Caco-2 (cell line): ENCODE results near the gene PNPT1. TPM values are rescaled to one million over a fixed set of nuclear protein-coding genes. Genes with fewer than 3 reads are reported as not detected.
A peak's percentile ranks its signal among the peaks of the same experiment; 100 is the strongest.

Experiments used
- BruUV-seq: library from RNA; stranded (reverse); fragments of 400-500 nt; replicated peaks from 2 replicates; lab custom pipeline; 2021; lab: Mats Ljungman, UMichigan
- CTCF ChIA-PET: fragments of 300-600 bp; sonication (Branson Sonifier 250); formaldehyde crosslinking; loops from one replicate; lab custom pipeline; 2022; ENCODE audit warnings: antibody characterized with exemption; lab: Charles Lee
- POLR2A ChIA-PET: fragments of 300-600 bp; sonication (Branson Sonifier 250); formaldehyde crosslinking; loops from one replicate; lab custom pipeline; 2022; ENCODE audit warnings: antibody characterized with exemption; lab: Charles Lee
- DNase-seq, 2 experiments: peaks; one replicate each; pipeline versions ENCODE4 v3.0.0 to v3.0.0-alpha.2; 2020 to 2022
- H3K27me3 ChIP-seq: replicated peaks from 2 replicates; pipeline ENCODE4 v1.6.0; 2011; ENCODE audit warnings: low read length; ENCODE audit not compliant: control insufficient read depth, insufficient read depth
- H3K36me3 ChIP-seq: 2 replicates; pipeline ENCODE4 v1.5.1; 2011; ENCODE audit warnings: low read length; ENCODE audit not compliant: control insufficient read depth, insufficient read depth
- H3K4me1 ChIP-seq: fragments of 250-450 bp; sonication (Bioruptor Pico); 2 replicates; pipeline ENCODE4 v1.5.1; 2020; ENCODE audit warnings: mild to moderate bottlenecking
- H3K4me3 ChIP-seq: 2 replicates; pipeline ENCODE4 v1.5.1; 2011; ENCODE audit warnings: low read depth, mild to moderate bottlenecking, control low read depth, low read length
- H3K9me3 ChIP-seq: fragments of 250-450 bp; sonication (Bioruptor Pico); 2 replicates; pipeline ENCODE4 v1.5.1; 2020; ENCODE audit warnings: mild to moderate bottlenecking, moderate library complexity
- H3K27ac Mint-ChIP-seq: one replicate; pipeline ENCODE4 v1.8.0; 2022; ENCODE audit warnings: mixed read lengths; ENCODE audit not compliant: unreplicated experiment
- H3K27me3 Mint-ChIP-seq: one replicate; pipeline ENCODE4 v1.8.0; 2022; ENCODE audit warnings: mixed read lengths; ENCODE audit not compliant: insufficient read depth, unreplicated experiment
- H3K36me3 Mint-ChIP-seq: one replicate; pipeline ENCODE4 v1.8.0; 2022; ENCODE audit warnings: mild to moderate bottlenecking, mixed read lengths; ENCODE audit not compliant: insufficient read depth, unreplicated experiment
- H3K4me1 Mint-ChIP-seq: one replicate; pipeline ENCODE4 v1.8.0; 2022; ENCODE audit warnings: low read depth, mixed read lengths; ENCODE audit not compliant: unreplicated experiment
- H3K4me3 Mint-ChIP-seq: one replicate; pipeline ENCODE4 v1.8.0; 2022; ENCODE audit warnings: mild to moderate bottlenecking, moderate library complexity, mixed read lengths; ENCODE audit not compliant: unreplicated experiment
- H3K9me3 Mint-ChIP-seq: one replicate; pipeline ENCODE4 v1.8.0; 2022; ENCODE audit warnings: mixed read lengths; ENCODE audit not compliant: unreplicated experiment
- CTCF ChIP-seq, 2 experiments: fragments of 200-600 bp in 1 of 2; IDR thresholded peaks; 1 replicate in 1 of 2; 2 replicates in 1 of 2; pipeline versions ENCODE4 v1.5.1 to v1.8.0; 2011 to 2022; ENCODE audit warnings: antibody characterized with exemption in 1 of 2, control low read depth in 1 of 2, inconsistent platforms in 1 of 2, low read depth in 1 of 2, low read length in 1 of 2, mild to moderate bottlenecking in 1 of 2, moderate library complexity in 1 of 2; ENCODE audit not compliant: insufficient read depth in 1 of 2, severe bottlenecking in 1 of 2, unreplicated experiment in 1 of 2
- intact Hi-C: fragments of 100-400 bp; cut with micrococcal nuclease; formaldehyde crosslinking; loops from one replicate; pipeline ENCODE4 v1.10.0; 2022; ENCODE audit not compliant: unreplicated experiment
- total RNA-seq: library from RNA; stranded (reverse); gene quantifications from 2 replicates; pipeline ENCODE4 v1.2.3, GENCODE V29; 2022

Gene PNPT1
- total RNA-seq, 1 experiment from 2014 or later = 85.2 TPM

GRCh38 chr2:55616551-55617174 lies 77.0 kb downstream of the PNPT1 start:
- Mint-ChIP-seq H3K36me3 (peaks cover 35% of the 10 kb centered on the region), H3K9me3 (no peaks in the 10 kb centered on the region), H3K4me3 (no peak overlapping the region), H3K27me3 (no peaks in the 10 kb centered on the region), H3K27ac (no peak overlapping the region), H3K4me1 (peaks cover 5% of the 10 kb centered on the region)
- intact Hi-C loops = loop anchor here (1.0 to 5.0 kb wide), 3 partner anchors 96 to 384 kb away; partner anchors contain the start of genes CFAP36, CLHC1 and RPS27A
- Histone ChIP-seq H3K4me1 (no peaks in the 10 kb centered on the region), H3K9me3 (no peaks in the 10 kb centered on the region), H3K27me3 (no peaks in the 10 kb centered on the region), H3K36me3 (peaks cover 4% of the 10 kb centered on the region), H3K4me3 (peak overlapping the region; percentile 61)
- no peak for TF ChIP-seq CTCF (IDR thresholded peaks at IDR 0.05; ENCODE audit: insufficient read depth in 1 of 2, low read depth in 1 of 2, low read length in 1 of 2, severe bottlenecking in 1 of 2, unreplicated experiment in 1 of 2)
- no TSS peak for BruUV-seq
- peak; percentile 58 to 68 for DNase-seq
- CTCF ChIA-PET = no interaction called here
- POLR2A ChIA-PET = interaction anchor here (0.6 kb wide), 2 partner anchors 22 to 96 kb away, joined by 4 to 7 read pairs; no protein-coding TSS in a partner anchor

- no peaks in the 10 kb centered on the region for H3K27me3 Mint-ChIP-seq
- Histone ChIP-seq H3K4me3 (no peak overlapping the region), H3K9me3 (no peaks in the 10 kb centered on the region), H3K27me3 (no peaks in the 10 kb centered on the region), H3K4me1 (peaks cover 17% of the 10 kb centered on the region), H3K36me3 (peaks cover 4% of the 10 kb centered on the region)
- ChIA-PET CTCF (no interaction called here), POLR2A (no interaction called here)
- H3K4me1 Mint-ChIP-seq = peaks cover 15% of the 10 kb centered on the region
- no TSS peak for BruUV-seq
- H3K27ac Mint-ChIP-seq = no peak overlapping the region
- H3K36me3 Mint-ChIP-seq = peaks cover 44% of the 10 kb centered on the region
- no peak for TF ChIP-seq CTCF (IDR thresholded peaks at IDR 0.05; ENCODE audit: insufficient read depth in 1 of 2, low read depth in 1 of 2, low read length in 1 of 2, severe bottlenecking in 1 of 2, unreplicated experiment in 1 of 2)
- intact Hi-C loops = no loop called here
- H3K4me3 Mint-ChIP-seq = no peak overlapping the region
- no peak for DNase-seq
- H3K9me3 Mint-ChIP-seq = no peaks in the 10 kb centered on the region
These were observed 81.6 kb downstream of the PNPT1 start for GRCh38 chr2:55611997-55612396.

- Mint-ChIP-seq H3K36me3 (peaks cover 48% of the 10 kb centered on the region), H3K27ac (no peak overlapping the region), H3K4me1 (peaks cover 15% of the 10 kb centered on the region), H3K4me3 (no peak overlapping the region), H3K9me3 (no peaks in the 10 kb centered on the region), H3K27me3 (no peaks in the 10 kb centered on the region)
- no peak for DNase-seq
- intact Hi-C loops = no loop called here
- no TSS peak for BruUV-seq
- ChIA-PET CTCF (no interaction called here), POLR2A (interaction anchor here (0.9 kb wide), 1 partner anchor 92 kb away, joined by 3 read pairs; the partner anchor contains the start of gene CFAP36)
- no peak for TF ChIP-seq CTCF (IDR thresholded peaks at IDR 0.05; ENCODE audit: insufficient read depth in 1 of 2, low read depth in 1 of 2, low read length in 1 of 2, severe bottlenecking in 1 of 2, unreplicated experiment in 1 of 2)
- Histone ChIP-seq H3K4me1 (peaks cover 17% of the 10 kb centered on the region), H3K36me3 (peaks cover 4% of the 10 kb centered on the region), H3K9me3 (no peaks in the 10 kb centered on the region), H3K4me3 (no peak overlapping the region), H3K27me3 (no peaks in the 10 kb centered on the region)
These were observed 82.5 kb downstream of the PNPT1 start for GRCh38 chr2:55610954-55611743.
